ENCODE measurements around the gene ACVRL1.
A peak's percentile ranks its signal among the peaks of the same experiment; 100 is the strongest.

Gene ACVRL1

GRCh38 chr12:51944608-51945233, 37.4 kb downstream of the ACVRL1 start:
- no peak for DNase-seq (ENCODE audit: low spot score)

GRCh38 chr12:51947246-51947996, 40.1 kb downstream of the ACVRL1 start:
- DNase-seq (ENCODE audit: low spot score): no peak

DNA sequence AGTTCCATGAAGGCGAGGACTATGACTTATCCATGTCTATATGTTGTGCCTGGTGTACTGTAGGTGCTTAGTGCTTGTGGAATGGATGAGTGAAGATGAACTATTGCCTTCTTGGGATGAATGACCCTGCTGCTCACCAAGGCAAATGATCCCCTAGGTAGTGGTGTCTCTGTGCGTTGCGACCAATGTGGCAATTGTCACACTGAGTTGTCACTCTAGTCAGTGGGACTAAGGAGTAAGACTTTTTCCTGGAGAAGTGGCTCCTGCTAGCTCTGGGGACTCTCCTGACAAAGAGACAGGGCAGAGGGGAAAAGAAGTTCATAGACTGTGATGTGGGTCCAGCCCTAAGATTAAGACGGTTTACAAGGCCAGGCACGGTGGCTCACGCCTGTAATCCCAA, 40.8 kb downstream of the ACVRL1 start:
- DNase-seq (ENCODE audit: low spot score): no peak

GRCh38 chr12:51949342-51950030, 42.2 kb downstream of the ACVRL1 start:
- no peak for DNase-seq (ENCODE audit: low spot score)

DNA sequence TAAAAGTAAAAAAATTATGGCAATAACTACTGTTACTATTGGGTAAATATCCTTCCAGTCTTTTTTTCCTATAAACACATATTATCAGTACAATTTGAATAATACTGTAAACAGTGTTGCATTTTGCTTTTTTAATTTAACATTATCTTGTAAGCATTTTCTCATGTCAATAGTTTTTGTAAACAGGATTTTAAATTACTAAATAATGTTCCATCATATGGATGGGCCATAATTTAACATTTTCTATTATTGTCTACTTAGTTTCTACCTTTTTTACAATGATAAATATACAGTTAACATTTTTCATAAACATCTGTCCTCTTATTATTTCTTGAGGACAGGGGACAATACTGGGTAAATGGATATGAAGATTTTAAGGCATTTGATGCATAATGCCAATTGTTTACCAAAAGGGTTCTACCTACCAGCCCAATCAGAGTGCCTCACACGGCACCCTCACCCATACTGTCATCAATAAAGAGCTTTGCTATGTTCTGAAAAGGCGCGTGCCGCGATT, 43.4 kb downstream of the ACVRL1 start:
- no peak for DNase-seq (ENCODE audit: low spot score)

DNA sequence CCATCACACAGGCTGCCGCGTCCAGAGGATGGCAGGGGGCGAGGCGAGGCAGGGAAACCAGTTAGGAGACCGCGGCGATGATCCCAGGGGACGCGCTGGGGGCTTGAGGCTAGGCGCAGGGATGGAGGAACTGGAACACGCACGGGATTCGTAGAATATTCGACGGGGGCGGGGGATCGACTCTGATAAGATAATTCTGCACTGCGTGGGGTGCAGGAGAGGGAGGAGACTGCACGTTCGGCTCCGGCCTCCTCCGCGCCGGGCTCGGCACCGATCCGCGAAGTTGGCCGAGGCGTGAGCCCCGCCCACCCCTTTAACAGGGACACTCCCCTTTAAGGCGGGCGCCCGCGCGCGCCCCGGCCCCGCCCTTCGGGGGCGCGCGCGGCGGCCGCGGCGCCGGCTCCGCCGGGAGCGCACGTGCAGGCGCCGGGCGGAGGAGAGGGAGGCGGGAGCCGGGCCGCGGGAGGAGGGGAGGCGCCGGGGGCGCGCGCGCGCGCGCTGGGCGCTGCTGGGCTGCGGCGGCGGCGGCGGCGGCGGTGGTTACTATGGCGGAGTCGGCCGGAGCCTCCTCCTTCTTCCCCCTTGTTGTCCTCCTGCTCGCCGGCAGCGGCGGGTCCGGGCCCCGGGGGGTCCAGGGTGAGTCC, 44.0 kb downstream of the ACVRL1 start, which contains the start of gene ACVR1B:
TSS of gene ACVR1B (plus strand) at position 501 of the 644 bp plus-strand sequence. CDS start at position 546, 45 bp downstream.
- peak; percentile 91 for DNase-seq (ENCODE audit: low spot score)

GRCh38 chr12:51951843-51952722, 44.8 kb downstream of the ACVRL1 start:
- no peak for DNase-seq (ENCODE audit: low spot score)

DNA sequence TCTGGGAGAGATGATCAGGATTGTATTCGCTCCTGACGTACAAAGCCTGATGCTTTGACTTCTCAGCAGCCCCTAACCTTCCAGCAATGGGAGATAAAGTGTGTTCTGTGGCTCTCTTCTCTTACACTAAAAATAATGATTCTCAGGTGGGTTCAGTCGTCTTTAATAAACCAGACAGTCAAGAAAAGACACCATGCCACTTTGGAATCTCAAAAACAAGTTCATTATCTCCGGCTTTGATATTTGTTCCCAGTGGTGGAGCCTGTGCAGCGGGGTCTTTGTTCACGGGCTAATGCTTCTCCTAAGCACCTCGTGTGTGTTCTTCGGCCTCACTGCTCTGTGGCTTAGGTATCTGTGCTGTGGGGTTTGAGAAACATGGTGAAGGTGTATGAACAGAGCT, 45.8 kb downstream of the ACVRL1 start:
- no peak for DNase-seq (ENCODE audit: low spot score)

- DNase-seq (ENCODE audit: low spot score): no peak
Measured at GRCh38 chr12:51953864-51954263, 46.6 kb downstream of the ACVRL1 start.

- no peak for DNase-seq (ENCODE audit: low spot score)
Measured at GRCh38 chr12:51954561-51955361, 47.5 kb downstream of the ACVRL1 start.

DNA sequence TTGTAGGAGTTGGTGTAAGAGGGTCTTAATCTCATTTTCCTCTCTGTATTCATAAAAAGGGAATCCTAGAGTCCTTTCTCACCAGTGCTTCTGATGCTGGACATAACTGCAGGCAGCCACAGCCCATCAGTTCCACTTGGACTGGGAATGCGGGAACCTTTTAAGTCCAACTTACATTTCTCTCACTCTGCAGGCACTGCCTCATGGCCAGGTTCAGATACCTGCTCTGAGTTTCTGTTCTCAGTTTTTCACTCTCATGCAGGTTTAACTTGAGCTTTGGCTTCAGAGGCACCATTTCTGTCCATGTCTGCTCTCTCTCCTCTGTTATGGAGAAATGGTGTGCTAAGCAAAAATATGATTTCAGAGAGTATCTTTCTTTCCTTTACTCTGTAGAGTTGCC, 48.4 kb downstream of the ACVRL1 start:
- no peak for DNase-seq (ENCODE audit: low spot score)

DNA sequence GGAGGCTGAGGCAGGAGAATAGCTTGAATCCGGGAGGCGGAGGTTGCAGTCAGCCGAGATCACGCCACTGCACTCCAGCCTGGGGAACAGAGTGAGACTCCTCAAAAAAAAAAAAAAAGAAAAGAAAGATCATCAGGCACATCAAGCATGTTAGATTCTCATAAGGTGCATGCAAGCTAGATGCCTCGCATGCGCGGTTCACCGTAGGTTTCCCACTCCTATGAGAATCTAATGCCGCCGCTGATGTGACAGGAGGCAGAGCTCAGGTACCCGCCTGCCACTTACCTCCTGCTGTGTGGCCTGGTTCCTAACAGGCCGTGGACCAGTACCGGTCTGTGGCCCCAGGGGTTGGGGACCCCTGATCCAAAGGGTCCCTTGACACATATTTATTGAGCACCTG, 51.2 kb downstream of the ACVRL1 start:
- DNase-seq (ENCODE audit: low spot score): no peak

DNA sequence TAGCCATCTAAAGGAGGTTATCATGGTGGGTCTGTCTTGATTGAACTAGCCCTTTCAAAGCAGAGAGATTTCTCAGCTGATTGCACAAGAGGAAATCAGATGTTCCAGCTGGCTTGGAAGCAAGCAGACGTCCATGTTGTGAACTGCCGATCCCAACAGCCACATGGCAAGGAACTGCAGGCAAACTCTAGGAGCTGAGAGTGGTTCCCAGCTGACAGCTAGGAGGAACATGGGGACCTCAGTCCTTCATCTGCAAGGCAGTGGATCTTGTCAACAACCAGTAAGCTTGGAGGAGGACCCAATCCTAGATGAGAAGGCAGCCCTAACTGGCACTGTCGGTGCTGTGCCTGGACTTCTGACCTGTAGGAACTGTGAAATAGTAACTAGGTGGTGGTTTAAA, 51.9 kb downstream of the ACVRL1 start:
- no peak for DNase-seq (ENCODE audit: low spot score)

- no peak for DNase-seq (ENCODE audit: low spot score)
Measured at GRCh38 chr12:51959921-51960320, 52.6 kb downstream of the ACVRL1 start.

DNA sequence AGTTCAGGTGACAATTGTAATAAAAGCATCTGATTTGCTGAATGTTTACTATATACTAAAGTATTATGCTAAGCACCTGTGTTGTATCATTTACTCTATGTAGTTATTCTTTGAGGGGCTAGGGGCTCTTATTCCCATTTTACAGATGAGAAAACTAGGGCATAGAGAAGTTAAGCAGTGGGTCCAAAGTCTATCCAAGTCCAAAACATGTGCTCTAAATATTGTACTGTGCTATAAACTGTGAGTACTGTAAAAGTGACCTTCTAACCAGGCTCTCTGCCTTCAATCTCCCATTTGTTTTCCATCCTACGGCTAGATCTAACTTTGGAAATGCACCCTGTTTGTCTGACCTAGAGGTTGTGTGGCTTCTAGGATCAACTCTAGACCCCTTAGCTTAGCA, 53.2 kb downstream of the ACVRL1 start:
- DNase-seq (ENCODE audit: low spot score): no peak

- DNase-seq (ENCODE audit: low spot score): no peak
Measured at GRCh38 chr12:51960890-51961289, 53.6 kb downstream of the ACVRL1 start.

DNA sequence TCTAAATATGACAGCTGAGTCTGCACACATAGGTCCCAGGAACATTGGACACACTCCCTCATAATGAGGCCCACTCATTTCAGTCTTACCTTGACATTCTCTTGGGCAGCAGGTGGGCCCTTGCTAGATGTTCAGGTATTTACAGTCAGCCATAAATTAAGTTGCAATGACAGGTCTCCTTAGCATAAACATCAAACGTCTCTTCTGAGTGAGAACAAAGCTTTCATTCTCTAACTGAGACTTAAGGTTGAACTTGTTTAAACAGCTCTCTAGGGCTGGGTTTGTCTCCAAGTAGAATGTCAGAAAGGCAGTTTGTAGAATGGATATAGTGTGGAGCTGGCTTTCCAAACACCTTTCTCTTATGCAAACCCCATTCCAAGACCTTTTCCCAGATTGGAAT, 54.5 kb downstream of the ACVRL1 start:
- no peak for DNase-seq (ENCODE audit: low spot score)

GRCh38 chr12:51962737-51963136, 55.4 kb downstream of the ACVRL1 start:
- no peak for DNase-seq (ENCODE audit: low spot score)

DNA sequence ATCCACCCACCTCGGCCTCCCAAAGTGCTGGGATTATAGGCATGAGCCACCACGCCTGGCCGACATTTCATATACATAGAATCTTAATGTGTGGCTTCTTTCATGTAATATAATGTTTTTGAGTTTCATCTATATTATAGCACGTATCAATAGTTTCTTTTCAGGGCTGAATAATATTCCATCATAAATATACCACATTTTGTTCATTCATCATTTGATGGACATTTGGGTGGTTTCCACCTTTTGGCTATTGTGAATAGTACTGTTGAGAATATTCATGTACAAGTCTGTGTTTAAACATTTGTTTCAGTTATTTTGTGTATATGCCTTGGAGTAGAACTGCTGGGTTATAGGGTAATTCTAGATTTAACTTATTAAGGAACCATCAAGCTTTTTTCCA, 56.2 kb downstream of the ACVRL1 start:
- DNase-seq (ENCODE audit: low spot score): no peak

DNA sequence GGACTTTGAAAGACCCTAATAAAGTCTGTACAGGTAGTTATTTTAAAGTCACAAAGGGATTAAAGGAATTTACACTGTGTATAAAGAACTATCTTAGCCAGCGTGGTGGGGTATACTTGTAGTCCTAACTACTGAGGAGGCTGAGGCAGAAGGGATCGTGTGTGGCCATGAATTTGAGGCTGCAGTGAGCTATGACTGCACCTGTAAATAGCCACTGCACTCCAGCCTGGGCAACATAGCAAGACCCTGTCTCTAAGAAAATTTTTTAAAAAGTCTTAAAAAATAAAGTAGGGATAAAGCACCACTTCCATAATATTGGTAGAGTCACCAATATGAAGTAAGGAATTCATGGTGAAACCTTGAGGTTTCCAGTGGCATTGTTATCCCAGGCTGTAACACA, 62.3 kb downstream of the ACVRL1 start:
- no peak for DNase-seq (ENCODE audit: low spot score)

Data from putamen (tissue), 1 donor.